H9 (cell line): ENCODE data around the gene ADCY1. TPM values are rescaled to one million over a fixed set of nuclear protein-coding genes. Genes with fewer than 3 reads are reported as not detected.

Experiments
- DNase-seq: peaks from one replicate; pipeline ENCODE4 v3.0.0-alpha.2; 2017
- H2AFZ ChIP-seq: one replicate; pipeline ENCODE4 v1.6.1; 2013; ENCODE audit warnings: mild to moderate bottlenecking, low read length, control low read depth, moderate library complexity
- H2AK5ac ChIP-seq: 2 replicates; pipeline ENCODE4 v1.6.1; 2013; ENCODE audit warnings: low read length, control low read depth, mixed read lengths; ENCODE audit not compliant: insufficient read length
- H2BK120ac ChIP-seq: one replicate; pipeline ENCODE4 v1.6.1; 2013; ENCODE audit warnings: low read depth, mild to moderate bottlenecking, low read length, control low read depth, inconsistent platforms; ENCODE audit not compliant: poor library complexity, severe bottlenecking
- H2BK12ac ChIP-seq: 2 replicates; pipeline ENCODE4 v1.6.1; 2013; ENCODE audit warnings: low read length, control low read depth, mixed read lengths, low read depth; ENCODE audit not compliant: insufficient read length
- H2BK15ac ChIP-seq: 2 replicates; pipeline ENCODE4 v1.6.1; 2013; ENCODE audit warnings: low read depth, low read length, control low read depth
- H2BK20ac ChIP-seq: one replicate; pipeline ENCODE4 v1.6.1; 2013; ENCODE audit warnings: low read depth, mild to moderate bottlenecking, low read length, control low read depth, inconsistent platforms; ENCODE audit not compliant: poor library complexity, severe bottlenecking
- H2BK5ac ChIP-seq: 2 replicates; pipeline ENCODE4 v1.6.1; 2013; ENCODE audit warnings: low read length, control low read depth, mixed read lengths; ENCODE audit not compliant: insufficient read length
- H3K14ac ChIP-seq: 2 replicates; pipeline ENCODE4 v1.6.1; 2013; ENCODE audit warnings: low read length, control low read depth; ENCODE audit not compliant: insufficient read depth
- H3K18ac ChIP-seq: 2 replicates; pipeline ENCODE4 v1.6.1; 2013; ENCODE audit warnings: low read depth, mild to moderate bottlenecking, mixed read lengths, low read length, control low read depth; ENCODE audit not compliant: insufficient read length
- H3K23ac ChIP-seq: 2 replicates; pipeline ENCODE4 v1.6.1; 2013; ENCODE audit warnings: low read length, control low read depth, mixed read lengths, low read depth; ENCODE audit not compliant: insufficient read length
- H3K23me2 ChIP-seq: 2 replicates; pipeline ENCODE4 v1.6.1; 2013; ENCODE audit warnings: low read depth, mild to moderate bottlenecking, mixed read lengths, low read length, control low read depth; ENCODE audit not compliant: insufficient read length, poor library complexity, severe bottlenecking
- H3K27ac ChIP-seq: 2 replicates; pipeline ENCODE4 v1.5.1; 2013; ENCODE audit warnings: low read length, control low read depth, mixed read lengths, low read depth; ENCODE audit not compliant: insufficient read length
- H3K27me3 ChIP-seq: 2 replicates; pipeline ENCODE4 v1.6.1; 2013; ENCODE audit warnings: low read length, control low read depth, inconsistent platforms; ENCODE audit not compliant: insufficient read depth
- H3K4ac ChIP-seq: 2 replicates; pipeline ENCODE4 v1.6.1; 2013; ENCODE audit warnings: low read depth, mild to moderate bottlenecking, control low read depth, inconsistent platforms, low read length, moderate library complexity
- H3K4me1 ChIP-seq: 2 replicates; pipeline ENCODE4 v1.6.1; 2013; ENCODE audit warnings: low read length, control low read depth, inconsistent platforms; ENCODE audit not compliant: insufficient read depth
- H3K4me2 ChIP-seq: 2 replicates; pipeline ENCODE4 v1.6.1; 2013; ENCODE audit warnings: low read length, control low read depth, mixed read lengths; ENCODE audit not compliant: insufficient read length, insufficient read depth
- H3K56ac ChIP-seq: 2 replicates; pipeline ENCODE4 v1.6.1; 2013; ENCODE audit warnings: low read depth, mild to moderate bottlenecking, mixed read lengths, low read length, control low read depth; ENCODE audit not compliant: insufficient read length
- H3K79me1 ChIP-seq: 2 replicates; pipeline ENCODE4 v1.6.1; 2013; ENCODE audit warnings: low read depth, mild to moderate bottlenecking, moderate library complexity, low read length, control low read depth, inconsistent platforms; ENCODE audit not compliant: insufficient read depth, poor library complexity, severe bottlenecking
- H3K79me2 ChIP-seq: 2 replicates; pipeline ENCODE4 v1.6.1; 2013; ENCODE audit warnings: low read length, control low read depth, inconsistent platforms; ENCODE audit not compliant: insufficient read depth
- H3K9ac ChIP-seq: 2 replicates; pipeline ENCODE4 v1.6.1; 2013; ENCODE audit warnings: low read length, control low read depth, mixed read lengths; ENCODE audit not compliant: insufficient read length; ENCODE audit errors: extremely low read depth
- H3K9me3 ChIP-seq: one replicate; pipeline ENCODE4 v1.6.1; 2013; ENCODE audit warnings: low read depth, low read length, inconsistent platforms; ENCODE audit not compliant: control insufficient read depth
- H3T11ph ChIP-seq: one replicate; pipeline ENCODE4 v1.6.1; 2013; ENCODE audit warnings: mild to moderate bottlenecking, low read length, control low read depth, inconsistent platforms
- H4K20me1 ChIP-seq: one replicate; pipeline ENCODE4 v1.6.1; 2013; ENCODE audit not compliant: control insufficient read depth, insufficient read length, insufficient read depth
- H4K5ac ChIP-seq: 2 replicates; pipeline ENCODE4 v1.6.1; 2013; ENCODE audit warnings: low read depth, mild to moderate bottlenecking, mixed read lengths, low read length, control low read depth; ENCODE audit not compliant: insufficient read length
- H4K8ac ChIP-seq: replicated peaks from 2 replicates; pipeline ENCODE4 v1.6.1; 2013; ENCODE audit warnings: low read length, control low read depth, mixed read lengths, low read depth; ENCODE audit not compliant: insufficient read length
- H4K91ac ChIP-seq: 2 replicates; pipeline ENCODE4 v1.6.1; 2013; ENCODE audit warnings: low read depth, mild to moderate bottlenecking, moderate library complexity, mixed read lengths, low read length, control low read depth; ENCODE audit not compliant: insufficient read length
- H3K27ac Mint-ChIP-seq, 3 experiments: 2 replicates in 2 of 3; 3 replicates in 1 of 3; pipeline ENCODE4 v1.8.0; 2020 to 2021; ENCODE audit warnings: mixed read lengths in 3 of 3, mild to moderate bottlenecking in 1 of 3, moderate library complexity in 1 of 3
- H3K27me3 Mint-ChIP-seq: 2 replicates; pipeline ENCODE4 v1.8.0; 2021; ENCODE audit warnings: low read depth, mild to moderate bottlenecking, moderate library complexity, mixed read lengths
- H3K36me3 Mint-ChIP-seq, 3 experiments: 2 replicates in 2 of 3; 3 replicates in 1 of 3; pipeline ENCODE4 v1.8.0; 2020 to 2021; ENCODE audit warnings: low read depth in 3 of 3, mixed read lengths in 3 of 3; ENCODE audit not compliant: insufficient read depth in 1 of 3
- H3K4me1 Mint-ChIP-seq, 2 experiments: 2 replicates each; pipeline ENCODE4 v1.8.0; 2020; ENCODE audit warnings: mixed read lengths in 2 of 2
- H3K4me3 Mint-ChIP-seq, 2 experiments: 2 replicates in 1 of 2; 3 replicates in 1 of 2; pipeline ENCODE4 v1.8.0; 2020 to 2021; ENCODE audit warnings: mild to moderate bottlenecking in 2 of 2, mixed read lengths in 2 of 2, moderate library complexity in 1 of 2
- H3K9me3 Mint-ChIP-seq, 2 experiments: 2 replicates in 1 of 2; 3 replicates in 1 of 2; pipeline ENCODE4 v1.8.0; 2020; ENCODE audit warnings: mild to moderate bottlenecking in 2 of 2, mixed read lengths in 2 of 2, moderate library complexity in 1 of 2
- CTCF ChIP-seq: fragments of 200-600 bp; sonication (generic); conservative IDR thresholded peaks from 3 replicates; pipeline ENCODE4 v1.8.0; 2021; ENCODE audit warnings: antibody characterized with exemption, mild to moderate bottlenecking
- WGBS: extraction: QIAGEN DNeasy Blood & Tissue Kit; methylation state at CpG from one replicate; pipeline ENCODE4 v1.1.7; 2013; ENCODE audit warnings: missing lambda C conversion rate, low lambda C conversion rate, mixed read lengths; ENCODE audit not compliant: insufficient read length; ENCODE audit errors: extremely low coverage; 5-methylcytosine and 5-hydroxymethylcytosine counted together
- total RNA-seq: library from RNA; stranded (reverse); gene quantifications from 2 replicates; pipeline ENCODE4 v1.2.1, GENCODE V29; 2021

The ADCY1 gene
- total RNA-seq, 1 experiment from 2014 or later, result 21.6 TPM

GRCh38 chr7:45568536-45569289 lies 5.5 kb upstream of the ADCY1 start:
- Histone ChIP-seq H3K56ac (no peak overlapping the region), H3K23me2 (peaks cover under 1% of the 10 kb centered on the region), H3K4ac (no peak overlapping the region), H2BK120ac (no peak overlapping the region), H4K8ac (no peak overlapping the region), H3K79me2 (no peaks in the 10 kb centered on the region), H3K9ac (no peak overlapping the region), H3K27me3 (peaks cover 6% of the 10 kb centered on the region; the same call in 1 of the 2 replicates), H4K91ac (no peak overlapping the region), H3K4me2 (no peak overlapping the region), H3K27ac (no peak overlapping the region), H4K5ac (no peak overlapping the region), H4K20me1 (no peaks in the 10 kb centered on the region), H2BK5ac (no peak overlapping the region), H3K14ac (no peak overlapping the region; the same call in 1 of the 2 replicates), H3K23ac (no peak overlapping the region), H3K79me1 (no peaks in the 10 kb centered on the region), H3K18ac (no peak overlapping the region), H2BK20ac (no peak overlapping the region), H3K9me3 (no peaks in the 10 kb centered on the region), H3T11ph (no peak overlapping the region), H2AFZ (no peak overlapping the region), H3K4me1 (peaks cover 10% of the 10 kb centered on the region; the same call in 1 of the 2 replicates), H2BK15ac (no peak overlapping the region), H2AK5ac (no peak overlapping the region), H2BK12ac (no peak overlapping the region)
- no CpG with 5 or more reads among the region's 10 CpGs for WGBS
- DNase-seq, result no peak
- Mint-ChIP-seq H3K9me3 (0 out of 5 replicates have a peak, but pooled peaks cover 0 to 3% of the 10 kb centered on the region in 2 experiments), H3K4me3 (no peak overlapping the region), H3K27me3 (peaks cover 29% of the 10 kb centered on the region), H3K36me3 (no peaks in the 10 kb centered on the region; a peak in 2 of 7 replicates), H3K4me1 (peaks cover 32 to 35% of the 10 kb centered on the region in 2 experiments), H3K27ac (no peak overlapping the region; a peak in 1 of 7 replicates)
- TF ChIP-seq CTCF, result no peak
